Liver (tissue), 3 donors: Measurements from ENCODE around the gene TGFBR3L.

Experiments used
- ATF3 ChIP-seq: IDR thresholded peaks from 2 replicates; pipeline ENCODE4 v1.6.1; 2016; ENCODE audit warnings: antibody characterized with exemption
- CTCF ChIP-seq: fragments of 150-350 bp; IDR thresholded peaks from 2 replicates; pipeline ENCODE4 v1.5.1; 2017; ENCODE audit warnings: improper control_type of control experiment, low read depth, low read length; ENCODE audit not compliant: missing input control
- EGR1 ChIP-seq, 2 donors: IDR thresholded peaks; 2 replicates each; pipeline ENCODE4 v1.6.1; 2016 to 2018; ENCODE audit warnings: antibody characterized with exemption in 2 of 2, low read depth in 2 of 2
- FOXA1 ChIP-seq: IDR thresholded peaks from 2 replicates; pipeline ENCODE4 v1.6.1; 2016; ENCODE audit warnings: antibody characterized with exemption
- GABPA ChIP-seq, 2 donors: IDR thresholded peaks in 1 of 2; conservative IDR thresholded peaks in 1 of 2; 2 replicates each; pipeline ENCODE4 v1.6.1; 2016; ENCODE audit warnings: antibody characterized with exemption in 2 of 2, mild to moderate bottlenecking in 1 of 2, moderate library complexity in 1 of 2
- JUND ChIP-seq, 2 donors: IDR thresholded peaks; 2 replicates each; pipeline ENCODE4 v1.6.1; 2016; ENCODE audit warnings: antibody characterized with exemption in 2 of 2
- MAX ChIP-seq: IDR thresholded peaks from 2 replicates; pipeline ENCODE4 v1.6.1; 2016; ENCODE audit warnings: antibody characterized with exemption
- RAD21 ChIP-seq, 2 donors: IDR thresholded peaks; 2 replicates each; pipeline ENCODE4 v1.6.1; 2016; ENCODE audit warnings: antibody characterized with exemption in 2 of 2, mild to moderate bottlenecking in 2 of 2
- REST ChIP-seq: IDR thresholded peaks from 2 replicates; pipeline ENCODE4 v1.6.1; 2016; ENCODE audit warnings: antibody characterized with exemption, mild to moderate bottlenecking
- TAF1 ChIP-seq: conservative IDR thresholded peaks from 2 replicates; pipeline ENCODE4 v1.6.1; 2016; ENCODE audit warnings: antibody characterized with exemption, mild to moderate bottlenecking
- donor health status: healthy.
- donor health status: healthy.

GRCh38 chr19:7962644-7963268 lies 48.1 kb downstream of the TGFBR3L start:
- TF ChIP-seq CTCF (no peak), RAD21 (IDR thresholded peaks at IDR 0.05) (no peak), GABPA (IDR thresholded peaks at IDR 0.05 in 1 of 2, conservative IDR thresholded peaks at IDR 0.05 in 1 of 2) (no peak), MAX (no peak), EGR1 (IDR thresholded peaks at IDR 0.05; ENCODE audit: low read depth in 2 of 2) (no peak), ATF3 (no peak), REST (no peak), JUND (IDR thresholded peaks at IDR 0.05) (no peak), FOXA1 (no peak), TAF1 (no peak)
